ENCODE data around the gene RNF220. TPM values are rescaled to one million over a fixed set of nuclear protein-coding genes. Genes with fewer than 3 reads are reported as not detected.

RNF220 gene
- total RNA-seq, 3 donors from 2014 or later: 61.9 to 83.9 (median 72.7) TPM

- Histone ChIP-seq H3K9me3 (no peaks in the 10 kb centered on the region), H3K4me1 (ENCODE audit: low read depth) (no peaks in the 10 kb centered on the region), H3K36me3 (ENCODE audit: low read depth) (no peaks in the 10 kb centered on the region), H3K4me3 (no peak overlapping the region)
- DNase-seq (no peak), ATAC-seq (no peak)
- intact Hi-C loops (cut with DNase I, micrococcal nuclease): no loop called here
- TF ChIP-seq CTCF (IDR thresholded peaks at IDR 0.05): no peak
These were observed 71.8 kb downstream of the RNF220 start for GRCh38 chr1:44476891-44477290.

- no peaks in the 10 kb centered on the region for H3K9me3 ChIP-seq
- no peak for TF ChIP-seq CTCF (IDR thresholded peaks at IDR 0.05)
- no peaks in the 10 kb centered on the region for H3K36me3 ChIP-seq (ENCODE audit: low read depth)
- intact Hi-C loops (cut with DNase I, micrococcal nuclease): no loop called here
- no peak for ATAC-seq
- H3K4me3 ChIP-seq: no peak overlapping the region
- no peaks in the 10 kb centered on the region for H3K4me1 ChIP-seq (ENCODE audit: low read depth)
- no peak for DNase-seq
These were observed 76.6 kb downstream of the RNF220 start for GRCh38 chr1:44481701-44482100.

GRCh38 chr1:44483089-44483874 lies 78.2 kb downstream of the RNF220 start:
- no peak for DNase-seq
- TF ChIP-seq CTCF (IDR thresholded peaks at IDR 0.05): no peak
- no peaks in the 10 kb centered on the region for H3K4me1 ChIP-seq (ENCODE audit: low read depth)
- no peaks in the 10 kb centered on the region for H3K9me3 ChIP-seq
- H3K36me3 ChIP-seq (ENCODE audit: low read depth): no peaks in the 10 kb centered on the region
- no peak for ATAC-seq
- H3K4me3 ChIP-seq: no peak overlapping the region
- intact Hi-C loops (cut with DNase I, micrococcal nuclease): no loop called here

GRCh38 chr1:44484155-44484688 lies 79.2 kb downstream of the RNF220 start:
- ATAC-seq (no peak), DNase-seq (no peak)
- no peak overlapping the region for H3K4me3 ChIP-seq
- no peaks in the 10 kb centered on the region for H3K4me1 ChIP-seq (ENCODE audit: low read depth)
- intact Hi-C loops (cut with DNase I, micrococcal nuclease): no loop called here
- H3K36me3 ChIP-seq (ENCODE audit: low read depth): no peaks in the 10 kb centered on the region
- H3K9me3 ChIP-seq: no peaks in the 10 kb centered on the region
- TF ChIP-seq CTCF (IDR thresholded peaks at IDR 0.05): no peak

- TF ChIP-seq CTCF (IDR thresholded peaks at IDR 0.05): no peak
- DNase-seq: peak in 1 of 3 donors; percentile 7
- intact Hi-C loops (cut with DNase I, micrococcal nuclease): no loop called here
- Histone ChIP-seq H3K9me3 (no peaks in the 10 kb centered on the region), H3K4me1 (ENCODE audit: low read depth) (no peaks in the 10 kb centered on the region), H3K4me3 (no peak overlapping the region), H3K36me3 (ENCODE audit: low read depth) (no peaks in the 10 kb centered on the region)
- ATAC-seq: peak; percentile 59
These were observed 80.3 kb downstream of the RNF220 start for GRCh38 chr1:44485229-44485933.

Measured in mucosa of descending colon (tissue), 3 donors.